Progenitor cell of endocrine pancreas (in vitro differentiated cells): ENCODE results near the gene C1QTNF1. TPM values are rescaled to one million over a fixed set of nuclear protein-coding genes. Genes with fewer than 3 reads are reported as not detected.
A peak's percentile ranks its signal among the peaks of the same experiment; 100 is the strongest.

Source experiments
- DNase-seq: peaks from one replicate; pipeline ENCODE4 v3.0.0; 2021; ENCODE audit warnings: low spot score; ENCODE audit not compliant: unreplicated experiment
- H3K27ac Mint-ChIP-seq: 2 replicates; pipeline ENCODE4 v1.8.0; 2021; ENCODE audit warnings: mild to moderate bottlenecking, moderate library complexity, mixed read lengths
- H3K27me3 Mint-ChIP-seq: 2 replicates; pipeline ENCODE4 v1.8.0; 2021; ENCODE audit warnings: mixed read lengths
- H3K36me3 Mint-ChIP-seq: 2 replicates; pipeline ENCODE4 v1.8.0; 2022; ENCODE audit warnings: mixed read lengths; ENCODE audit not compliant: insufficient read depth
- H3K4me1 Mint-ChIP-seq: 2 replicates; pipeline ENCODE4 v1.8.0; 2021; ENCODE audit warnings: low read depth, mixed read lengths
- H3K4me3 Mint-ChIP-seq: 2 replicates; pipeline ENCODE4 v1.8.0; 2021; ENCODE audit warnings: low read depth, mild to moderate bottlenecking, moderate library complexity, mixed read lengths
- H3K9me3 Mint-ChIP-seq: 2 replicates; pipeline ENCODE4 v1.8.0; 2021; ENCODE audit warnings: low read depth, mixed read lengths
- total RNA-seq: library from RNA; stranded (reverse); gene quantifications from 2 replicates; pipeline ENCODE4 v1.2.1, GENCODE V29; 2021
- TF ChIP-seq, protein P1 (sequence below): fragments of 200-600 bp; sonication (generic); IDR thresholded peaks from one replicate; pipeline ENCODE4 v1.5.0; 2021; ENCODE audit warnings: antibody characterized with exemption, mild to moderate bottlenecking; ENCODE audit not compliant: unreplicated experiment

C1QTNF1 gene
- total RNA-seq, 1 donor from 2014 or later: 0.67 TPM

DNA sequence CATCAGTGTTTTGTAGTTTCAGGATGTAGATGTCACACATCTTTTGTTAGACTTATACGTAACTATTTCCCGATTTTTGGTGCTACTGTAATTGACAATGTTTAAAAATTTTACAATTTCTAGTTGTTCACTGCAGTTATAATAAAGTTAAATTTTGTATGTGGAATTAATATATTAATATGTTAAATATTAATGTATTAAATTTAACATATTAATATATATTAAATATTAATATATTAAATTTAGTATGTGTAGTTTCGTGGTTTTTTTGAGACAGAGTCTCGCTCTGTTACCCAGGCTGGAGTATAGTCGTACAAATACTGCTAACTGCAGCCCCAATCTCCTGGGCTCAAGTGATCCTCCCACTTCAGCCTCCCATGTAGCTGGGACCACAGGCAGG is 38.6 kb upstream of the C1QTNF1 start:
- Mint-ChIP-seq H3K36me3 (peaks cover 6% of the 10 kb centered on the region), H3K4me3 (no peak overlapping the region), H3K27ac (no peak overlapping the region), H3K4me1 (peaks cover 9% of the 10 kb centered on the region), H3K9me3 (no peaks in the 10 kb centered on the region), H3K27me3 (no peaks in the 10 kb centered on the region)
- no peak for DNase-seq
- TF ChIP-seq, protein P1, sequence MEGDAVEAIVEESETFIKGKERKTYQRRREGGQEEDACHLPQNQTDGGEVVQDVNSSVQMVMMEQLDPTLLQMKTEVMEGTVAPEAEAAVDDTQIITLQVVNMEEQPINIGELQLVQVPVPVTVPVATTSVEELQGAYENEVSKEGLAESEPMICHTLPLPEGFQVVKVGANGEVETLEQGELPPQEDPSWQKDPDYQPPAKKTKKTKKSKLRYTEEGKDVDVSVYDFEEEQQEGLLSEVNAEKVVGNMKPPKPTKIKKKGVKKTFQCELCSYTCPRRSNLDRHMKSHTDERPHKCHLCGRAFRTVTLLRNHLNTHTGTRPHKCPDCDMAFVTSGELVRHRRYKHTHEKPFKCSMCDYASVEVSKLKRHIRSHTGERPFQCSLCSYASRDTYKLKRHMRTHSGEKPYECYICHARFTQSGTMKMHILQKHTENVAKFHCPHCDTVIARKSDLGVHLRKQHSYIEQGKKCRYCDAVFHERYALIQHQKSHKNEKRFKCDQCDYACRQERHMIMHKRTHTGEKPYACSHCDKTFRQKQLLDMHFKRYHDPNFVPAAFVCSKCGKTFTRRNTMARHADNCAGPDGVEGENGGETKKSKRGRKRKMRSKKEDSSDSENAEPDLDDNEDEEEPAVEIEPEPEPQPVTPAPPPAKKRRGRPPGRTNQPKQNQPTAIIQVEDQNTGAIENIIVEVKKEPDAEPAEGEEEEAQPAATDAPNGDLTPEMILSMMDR: no peak

DNA sequence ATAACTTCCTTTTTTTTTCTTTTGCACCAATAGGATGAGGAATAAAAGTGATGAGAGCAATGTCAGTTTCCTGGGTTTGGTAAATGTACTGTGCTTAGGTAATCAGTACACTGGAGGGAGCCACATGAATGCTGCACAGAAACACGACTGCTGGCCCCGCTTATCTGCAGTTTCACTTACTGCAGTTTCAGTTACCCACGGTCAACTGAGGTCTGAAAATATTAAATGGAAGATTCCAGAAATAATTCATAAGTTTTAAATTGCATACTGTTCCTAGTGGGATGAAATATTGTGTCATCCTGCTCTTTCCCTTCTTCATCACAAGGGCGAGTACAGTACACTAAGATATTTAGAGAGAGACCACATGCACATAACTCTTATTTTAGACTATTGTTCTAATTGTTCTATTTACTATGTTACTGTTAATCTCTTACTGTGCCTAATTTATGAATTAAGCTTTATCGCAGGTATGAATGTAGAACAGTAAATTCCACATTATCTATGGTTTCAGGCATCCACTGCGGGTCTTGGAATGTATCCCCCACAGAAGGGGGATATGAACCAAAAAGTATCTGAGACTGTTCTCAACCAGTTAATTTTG is 37.8 kb upstream of the C1QTNF1 start:
- DNase-seq: no peak
- peaks cover 9% of the 10 kb centered on the region for H3K36me3 Mint-ChIP-seq
- H3K27ac Mint-ChIP-seq: peak overlapping the region; percentile 90
- H3K4me3 Mint-ChIP-seq: peak overlapping the region; percentile 20
- H3K27me3 Mint-ChIP-seq: no peaks in the 10 kb centered on the region
- TF ChIP-seq, protein P1: peak; percentile 14
- H3K9me3 Mint-ChIP-seq: no peaks in the 10 kb centered on the region
- H3K4me1 Mint-ChIP-seq: peaks cover 9% of the 10 kb centered on the region

DNA sequence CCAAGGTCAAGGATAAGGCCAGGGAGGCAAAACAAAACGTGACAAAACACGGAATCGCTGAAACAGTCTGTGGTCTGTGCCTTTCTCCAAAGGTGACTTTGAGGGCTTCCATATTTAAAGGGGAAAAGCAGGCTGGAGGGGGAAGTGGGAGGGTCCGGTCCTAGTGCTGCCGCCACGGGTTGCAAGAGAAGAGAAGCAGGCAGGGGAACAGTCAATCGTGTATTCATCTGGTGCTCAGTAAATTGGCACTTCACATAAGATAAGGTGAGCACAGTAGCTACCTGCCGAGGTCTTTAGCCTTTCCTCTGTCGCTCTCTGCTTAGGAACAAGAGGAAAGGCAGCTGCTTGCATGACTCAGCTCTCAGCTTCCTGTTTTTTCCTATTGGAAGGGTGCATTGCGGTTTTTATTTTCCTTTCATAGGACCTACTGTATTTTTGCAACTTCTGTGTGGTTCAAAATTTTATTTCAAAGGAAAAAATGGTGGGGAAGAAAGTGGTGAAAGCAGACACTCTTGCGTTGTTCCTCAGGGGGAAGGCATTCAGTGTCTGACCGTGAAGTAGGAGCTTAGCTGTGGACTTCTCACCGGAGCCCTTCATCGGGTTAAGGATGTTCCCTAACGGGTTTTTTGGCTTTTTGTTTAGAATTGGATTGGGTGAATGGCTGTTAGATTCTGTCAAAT is 37.2 kb upstream of the C1QTNF1 start:
- no peak for DNase-seq
- Mint-ChIP-seq H3K36me3 (peaks cover 13% of the 10 kb centered on the region), H3K27ac (peak overlapping the region; percentile 90), H3K4me1 (peaks cover 9% of the 10 kb centered on the region), H3K4me3 (peak overlapping the region; percentile 20), H3K9me3 (no peaks in the 10 kb centered on the region), H3K27me3 (no peaks in the 10 kb centered on the region)
- TF ChIP-seq, protein P1: no peak

DNA sequence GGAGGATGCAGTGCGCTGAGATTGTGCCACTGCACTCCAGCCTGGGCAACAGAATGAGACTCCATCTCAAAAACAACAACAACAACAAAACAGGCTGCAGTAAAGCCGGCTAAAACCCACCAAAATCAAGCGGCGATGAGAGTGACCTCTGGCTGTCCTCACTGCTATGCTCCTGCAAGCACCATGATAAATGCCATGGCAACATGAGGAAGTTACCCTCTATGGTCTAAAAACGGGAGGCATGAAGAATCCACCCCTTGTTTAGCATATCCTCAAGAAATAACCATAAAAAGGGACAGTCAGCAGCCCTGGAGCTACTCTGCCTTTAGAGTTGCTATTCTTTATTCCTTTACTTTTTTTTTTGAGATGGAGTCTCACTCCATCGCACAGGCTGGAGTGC is 35.8 kb upstream of the C1QTNF1 start:
- H3K9me3 Mint-ChIP-seq: no peaks in the 10 kb centered on the region
- no peak overlapping the region for H3K27ac Mint-ChIP-seq
- H3K27me3 Mint-ChIP-seq: no peaks in the 10 kb centered on the region
- no peak for DNase-seq
- no peak overlapping the region for H3K4me3 Mint-ChIP-seq
- TF ChIP-seq, protein P1: no peak
- peaks cover 15% of the 10 kb centered on the region for H3K36me3 Mint-ChIP-seq
- H3K4me1 Mint-ChIP-seq: peaks cover 9% of the 10 kb centered on the region

DNA sequence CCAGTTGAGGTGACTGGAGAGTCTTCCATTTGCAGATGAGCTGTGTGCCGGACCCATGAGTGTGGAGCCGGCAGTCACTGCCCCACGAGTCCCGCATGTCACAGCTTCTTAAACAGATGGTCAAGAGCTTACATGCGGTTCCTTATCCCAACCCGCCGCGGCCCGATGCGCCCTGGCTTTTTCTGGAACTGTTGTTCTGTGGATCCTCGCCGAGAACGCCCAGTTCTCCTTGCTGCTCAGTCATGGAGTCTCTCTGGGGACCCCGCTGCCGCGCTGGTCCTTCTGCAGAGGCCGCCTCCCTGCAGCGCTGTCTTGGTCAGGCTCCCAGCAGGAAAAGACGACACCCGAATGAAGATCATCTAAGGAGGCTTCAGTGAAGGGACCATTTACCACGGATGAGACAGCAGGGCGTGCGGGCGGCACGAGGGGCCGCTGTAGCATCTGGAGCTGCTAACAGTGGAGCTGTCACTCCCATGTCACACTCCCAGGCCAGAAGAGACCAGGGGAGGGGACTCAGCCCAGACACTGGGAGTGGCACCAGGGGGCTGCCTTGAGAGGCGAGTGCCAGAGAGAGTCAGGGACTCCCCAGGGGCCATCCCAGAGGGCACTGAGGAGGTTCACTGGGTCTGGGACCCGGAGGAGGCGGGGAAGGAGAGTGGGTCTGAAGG is 33.5 kb upstream of the C1QTNF1 start:
- H3K4me1 Mint-ChIP-seq: peaks cover 9% of the 10 kb centered on the region
- no peak overlapping the region for H3K27ac Mint-ChIP-seq
- H3K27me3 Mint-ChIP-seq: no peaks in the 10 kb centered on the region
- TF ChIP-seq, protein P1: no peak
- peaks cover 22% of the 10 kb centered on the region for H3K36me3 Mint-ChIP-seq
- no peak overlapping the region for H3K4me3 Mint-ChIP-seq
- H3K9me3 Mint-ChIP-seq: no peaks in the 10 kb centered on the region
- DNase-seq: no peak
